ENCODE measurements around the gene CCT8L2. TPM values are rescaled to one million over a fixed set of nuclear protein-coding genes. Genes with fewer than 3 reads are reported as not detected.
"Not testable (repeated sequence)": the region's sequence is repeated elsewhere in the genome, so short reads cannot be mapped to it uniquely, and the experiment has no call there.

Gene CCT8L2, protein sequence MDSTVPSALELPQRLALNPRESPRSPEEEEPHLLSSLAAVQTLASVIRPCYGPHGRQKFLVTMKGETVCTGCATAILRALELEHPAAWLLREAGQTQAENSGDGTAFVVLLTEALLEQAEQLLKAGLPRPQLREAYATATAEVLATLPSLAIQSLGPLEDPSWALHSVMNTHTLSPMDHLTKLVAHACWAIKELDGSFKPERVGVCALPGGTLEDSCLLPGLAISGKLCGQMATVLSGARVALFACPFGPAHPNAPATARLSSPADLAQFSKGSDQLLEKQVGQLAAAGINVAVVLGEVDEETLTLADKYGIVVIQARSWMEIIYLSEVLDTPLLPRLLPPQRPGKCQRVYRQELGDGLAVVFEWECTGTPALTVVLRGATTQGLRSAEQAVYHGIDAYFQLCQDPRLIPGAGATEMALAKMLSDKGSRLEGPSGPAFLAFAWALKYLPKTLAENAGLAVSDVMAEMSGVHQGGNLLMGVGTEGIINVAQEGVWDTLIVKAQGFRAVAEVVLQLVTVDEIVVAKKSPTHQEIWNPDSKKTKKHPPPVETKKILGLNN
- total RNA-seq, result not detected in 2 replicates

DNA sequence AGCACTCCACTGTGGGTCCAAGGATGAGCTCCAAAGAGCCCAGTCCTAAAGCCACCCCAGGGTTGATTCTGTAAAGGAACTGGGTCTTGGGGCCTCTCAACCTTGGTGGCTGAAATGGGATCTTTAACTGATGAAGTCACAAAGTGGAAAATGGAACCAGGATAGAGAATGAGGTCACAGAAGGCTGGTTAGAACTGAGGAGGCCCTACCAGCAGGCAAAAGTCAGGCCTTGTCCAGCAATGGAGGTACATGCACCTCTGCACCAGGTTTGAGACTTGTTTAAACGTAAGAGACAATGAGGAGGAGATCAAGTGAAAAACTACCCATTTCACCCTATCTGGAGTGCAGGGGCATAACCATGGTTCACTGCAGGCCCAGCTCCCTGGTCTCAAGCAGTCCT, at the start of gene CCT8L2:
Gene CCT8L2 (minus strand): TSS at position 101 of the 400 bp plus-strand sequence. CDS start 260 bp downstream, outside the sequence.
- not testable (repeated sequence) for DNase-seq (ENCODE audit: low read depth in 2 of 2)

DNA sequence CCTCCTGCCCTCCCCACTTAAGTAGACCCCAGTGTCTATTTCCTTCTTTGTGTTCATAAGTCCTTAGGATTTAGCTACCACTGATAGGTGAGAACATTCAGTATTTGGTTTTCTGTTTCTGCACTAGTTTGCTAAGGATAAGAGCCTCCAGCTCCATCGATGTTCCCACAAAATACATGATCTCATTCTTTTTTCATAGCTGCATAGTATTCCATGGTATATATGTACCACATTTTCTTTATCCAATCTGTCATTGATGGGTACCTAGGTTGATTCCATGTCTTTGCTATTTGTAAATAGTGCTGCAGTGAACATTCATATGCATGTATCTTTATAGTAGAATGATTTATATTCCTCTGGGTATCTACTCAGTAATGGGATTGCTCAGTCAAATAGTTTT, 42.8 kb upstream of the CCT8L2 start:
- DNase-seq (ENCODE audit: low read depth in 2 of 2), result not testable (repeated sequence)

DNA sequence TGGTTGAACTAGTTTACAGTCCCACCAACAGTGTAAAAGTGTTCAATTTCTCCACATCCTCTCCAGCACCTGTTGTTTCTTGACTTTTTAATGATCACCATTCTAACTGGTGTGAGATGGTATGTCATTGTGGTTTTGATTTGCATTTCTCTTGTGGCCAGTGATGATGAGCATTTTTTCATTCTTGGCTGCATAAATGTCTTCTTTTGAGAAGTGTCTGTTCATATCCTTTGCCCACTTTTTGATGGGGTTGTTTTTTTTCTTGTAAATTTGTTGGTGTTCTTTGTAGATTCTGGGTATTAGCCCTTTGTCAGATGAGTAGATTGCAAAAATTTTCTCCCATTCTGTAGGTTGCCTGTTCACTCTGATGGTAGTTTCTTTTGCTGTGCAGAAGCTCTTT, 41.5 kb upstream of the CCT8L2 start:
- not testable (repeated sequence) for DNase-seq (ENCODE audit: low read depth in 2 of 2)

DNA sequence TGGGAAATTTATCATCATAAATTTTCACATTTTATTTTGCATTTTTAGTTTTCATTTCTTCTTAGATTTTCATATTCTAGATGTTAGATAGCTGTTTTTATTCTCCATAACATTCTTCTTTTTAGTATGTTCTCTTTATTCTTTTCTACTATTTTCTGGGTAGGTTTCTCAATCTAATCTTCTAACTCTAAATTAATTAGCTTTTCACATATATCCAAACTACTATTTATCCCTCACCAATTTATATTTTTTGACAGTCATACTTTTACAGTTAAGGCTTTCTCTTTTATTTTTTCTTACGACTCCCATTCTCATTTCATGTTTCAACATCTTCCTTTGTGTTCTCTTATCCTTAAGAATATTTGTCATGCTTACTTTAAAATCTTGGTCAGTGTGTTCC, 35.9 kb upstream of the CCT8L2 start:
- DNase-seq (ENCODE audit: low read depth in 2 of 2), result not testable (repeated sequence)

DNA sequence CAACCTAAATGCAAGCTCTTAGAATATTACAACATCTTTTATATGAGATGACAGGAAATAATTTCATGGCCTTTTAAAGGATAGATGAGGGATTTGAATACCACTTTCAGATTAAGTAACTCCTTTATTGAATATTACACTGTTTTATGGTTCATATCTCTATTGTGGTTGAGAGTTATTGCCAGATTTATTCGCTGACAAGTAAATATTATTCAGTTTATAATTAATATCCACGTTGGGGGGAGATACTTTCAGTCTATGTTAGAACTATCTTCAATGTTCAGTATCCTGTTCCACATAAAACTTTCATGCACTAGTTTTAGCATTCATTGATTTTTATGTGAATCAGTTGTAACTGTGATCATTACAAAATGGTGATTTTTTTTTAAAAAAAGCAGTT, 32.4 kb upstream of the CCT8L2 start:
- not testable (repeated sequence) for DNase-seq (ENCODE audit: low read depth in 2 of 2)

DNA sequence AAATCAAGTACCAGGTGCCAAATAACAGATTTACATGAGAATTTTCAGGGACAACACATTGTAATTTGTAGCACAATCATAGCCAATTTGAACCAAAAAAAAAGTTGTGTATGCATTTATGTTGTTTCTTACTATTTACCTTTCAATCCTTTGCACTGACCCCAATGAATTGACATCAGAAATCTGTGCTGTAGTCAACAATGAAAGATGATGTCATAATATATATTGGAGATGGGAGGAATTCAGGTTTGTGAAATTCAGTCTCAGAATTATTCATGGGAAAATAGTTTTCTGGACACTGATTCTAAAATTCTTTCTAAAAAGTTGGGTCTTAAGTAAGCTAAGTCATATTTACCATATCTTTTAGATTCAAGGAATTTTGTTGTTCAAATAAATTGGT, 31.0 kb upstream of the CCT8L2 start:
- not testable (repeated sequence) for DNase-seq (ENCODE audit: low read depth in 2 of 2)

DNA sequence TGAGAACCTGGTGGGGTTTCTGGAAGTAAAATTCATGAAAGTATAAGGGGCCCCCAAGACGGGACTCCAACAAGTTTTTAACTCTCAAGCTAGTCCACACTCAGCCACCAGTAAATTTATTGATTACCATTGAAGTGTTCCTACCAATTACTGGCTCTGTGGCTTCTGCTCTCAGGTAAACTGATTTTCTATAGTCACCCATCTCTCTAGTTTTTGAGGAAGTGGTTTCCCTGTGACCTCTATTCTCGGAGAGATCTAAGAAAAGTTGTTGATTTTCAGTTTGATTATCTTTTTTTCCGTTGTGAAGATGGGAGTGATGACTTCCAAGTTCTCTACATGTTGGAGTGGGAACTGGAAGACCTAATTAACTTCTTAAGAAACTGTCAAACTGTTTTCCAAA, 24.9 kb upstream of the CCT8L2 start:
- DNase-seq (ENCODE audit: low read depth in 2 of 2), result not testable (repeated sequence)

DNA sequence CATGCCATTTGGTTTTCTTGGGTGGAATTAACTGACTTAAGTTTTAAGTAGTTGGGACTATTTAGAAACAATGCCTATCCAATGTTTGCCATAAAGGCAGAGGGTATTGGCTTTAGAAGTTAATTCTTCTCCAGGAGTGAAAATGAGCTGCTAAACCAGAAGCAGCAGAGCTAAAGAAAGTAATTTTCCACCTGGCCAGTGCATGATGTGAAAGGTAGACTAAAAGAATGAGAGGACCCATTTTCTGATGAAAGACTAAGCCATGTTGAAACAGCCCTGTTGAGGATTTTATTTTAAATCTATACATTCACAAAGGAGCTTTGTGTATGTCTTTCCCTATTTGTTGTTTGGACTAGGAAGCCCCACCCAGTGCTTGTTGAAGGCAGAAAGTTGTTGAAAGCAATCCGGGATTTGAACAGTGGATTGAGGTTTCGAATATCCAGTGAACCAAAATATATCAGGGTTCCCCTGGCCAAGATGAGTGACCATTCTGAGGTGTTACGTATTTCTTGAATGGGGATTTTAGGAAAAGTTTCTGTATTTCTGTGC, 23.9 kb upstream of the CCT8L2 start:
- not testable (repeated sequence) for DNase-seq (ENCODE audit: low read depth in 2 of 2)

DNA sequence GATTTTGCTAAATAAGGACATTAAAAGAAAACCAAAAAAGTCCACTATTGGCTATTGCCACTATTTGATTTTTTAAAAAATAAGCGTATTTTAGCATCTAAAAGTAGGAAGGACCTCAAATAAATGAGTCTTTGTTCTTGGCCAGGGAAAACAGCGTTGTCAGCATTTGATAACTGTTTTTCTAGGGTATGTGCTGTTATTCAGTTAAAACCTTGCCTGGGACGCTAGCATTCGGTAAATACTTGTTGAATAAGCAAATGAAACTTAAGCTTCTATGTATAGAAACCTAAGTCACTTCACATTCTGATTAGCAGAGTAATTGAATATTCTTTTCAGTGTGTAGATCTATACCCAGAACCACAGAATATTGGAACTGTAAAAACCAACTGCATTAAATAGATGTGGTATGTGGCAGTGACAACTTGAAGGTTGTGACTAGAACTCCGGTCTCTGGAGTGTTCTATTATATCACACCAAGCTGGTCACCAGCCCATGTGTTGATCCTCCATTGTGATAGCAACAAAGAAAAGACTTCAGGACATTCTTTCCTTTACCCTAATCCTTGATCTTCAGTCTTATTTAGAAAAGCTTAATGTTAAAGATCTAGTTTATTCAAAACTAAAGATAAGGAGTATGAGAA, 23.1 kb upstream of the CCT8L2 start:
- not testable (repeated sequence) for DNase-seq (ENCODE audit: low read depth in 2 of 2)

DNA sequence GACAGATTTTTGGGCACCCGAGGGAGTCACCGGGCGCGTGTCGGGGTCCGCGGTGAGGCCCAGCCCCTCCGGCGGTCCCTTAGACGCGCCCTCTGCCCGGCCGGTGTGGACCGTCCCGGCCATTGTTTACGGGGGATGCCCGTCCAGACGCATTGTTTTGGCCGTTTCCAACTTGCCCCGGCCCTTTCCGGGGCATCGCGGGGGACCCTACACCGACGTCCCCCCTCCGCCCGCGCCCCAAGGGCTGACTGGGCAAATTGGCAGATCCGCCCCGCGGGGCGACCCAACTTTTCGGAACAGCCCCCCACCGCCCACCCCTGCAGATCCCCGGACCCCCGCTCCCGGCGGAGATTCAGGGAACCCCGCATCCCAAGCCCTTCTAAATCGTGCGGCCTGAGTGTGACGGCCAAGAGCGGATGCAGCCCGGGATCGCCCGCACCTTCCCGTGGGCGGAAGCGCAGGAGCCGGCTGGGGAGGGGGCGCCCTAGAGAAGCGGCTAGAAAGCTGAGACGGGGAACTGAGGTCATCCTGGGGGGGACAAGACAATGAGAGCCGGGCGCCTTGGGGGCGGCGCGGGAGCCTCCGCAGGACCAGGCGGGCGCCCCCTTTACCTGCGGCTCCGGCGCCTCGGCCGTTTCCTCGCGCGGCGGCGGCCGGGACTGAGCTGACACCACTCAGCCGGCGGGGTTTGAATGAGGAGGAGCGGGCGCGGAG, 17.1 kb upstream of the CCT8L2 start:
- no peak for DNase-seq (ENCODE audit: low read depth in 2 of 2)

DNA sequence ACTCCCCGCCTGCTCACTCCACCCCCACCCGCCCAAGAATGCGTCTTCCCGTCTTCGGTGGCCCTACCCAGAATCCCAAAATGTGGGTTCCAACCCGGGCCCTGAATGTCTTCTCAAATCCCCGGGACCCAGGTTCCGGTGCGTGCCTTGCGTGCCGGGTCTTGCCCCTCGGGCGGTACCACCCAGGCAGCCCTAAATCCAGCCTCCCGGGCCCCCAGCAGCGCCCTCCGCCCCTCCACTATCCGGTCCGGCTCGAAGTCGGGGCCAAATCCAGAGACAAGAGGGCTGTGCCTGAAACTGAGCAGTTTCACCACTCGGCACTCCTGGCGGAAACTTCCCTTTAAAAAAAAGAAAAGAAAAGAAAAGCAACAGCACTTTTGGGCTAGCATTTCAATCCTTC, 16.3 kb upstream of the CCT8L2 start:
- no peak for DNase-seq (ENCODE audit: low read depth in 2 of 2)

DNA sequence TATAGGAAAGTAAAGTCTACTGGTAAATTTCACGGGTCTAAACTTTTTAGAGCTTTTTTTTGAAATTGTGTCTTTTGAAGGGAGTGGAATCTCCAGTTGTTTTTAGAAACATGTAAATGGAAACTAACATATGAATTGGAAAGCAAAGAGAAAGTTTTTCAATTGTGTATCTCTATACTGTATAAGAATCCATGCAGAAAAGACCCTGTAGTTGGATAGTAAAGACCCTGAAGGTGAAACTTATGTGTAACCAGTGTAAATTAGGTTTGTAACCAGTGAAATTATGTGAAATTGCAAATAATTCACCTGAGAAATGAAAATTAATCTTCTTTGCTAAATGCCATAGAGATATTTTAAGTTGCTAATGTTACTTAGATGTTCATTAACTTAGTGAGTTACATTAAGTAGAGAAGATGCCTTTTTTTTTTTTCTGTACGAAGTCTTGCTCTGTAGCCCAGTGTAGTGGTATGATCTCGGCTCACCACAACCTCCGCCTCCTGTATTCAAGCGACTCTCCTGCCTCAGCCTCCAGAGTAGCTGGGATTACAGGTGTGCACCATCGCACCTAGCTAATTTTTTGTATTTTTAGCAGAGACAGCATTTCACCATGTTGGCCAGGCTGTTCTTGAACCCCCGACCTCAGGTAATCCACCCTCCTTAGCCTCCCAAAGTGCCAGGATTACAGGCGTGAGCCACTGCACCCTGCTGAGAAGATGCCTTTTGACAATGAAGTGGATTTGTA, 11.8 kb upstream of the CCT8L2 start:
- DNase-seq (ENCODE audit: low read depth in 2 of 2), result not testable (repeated sequence)

DNA sequence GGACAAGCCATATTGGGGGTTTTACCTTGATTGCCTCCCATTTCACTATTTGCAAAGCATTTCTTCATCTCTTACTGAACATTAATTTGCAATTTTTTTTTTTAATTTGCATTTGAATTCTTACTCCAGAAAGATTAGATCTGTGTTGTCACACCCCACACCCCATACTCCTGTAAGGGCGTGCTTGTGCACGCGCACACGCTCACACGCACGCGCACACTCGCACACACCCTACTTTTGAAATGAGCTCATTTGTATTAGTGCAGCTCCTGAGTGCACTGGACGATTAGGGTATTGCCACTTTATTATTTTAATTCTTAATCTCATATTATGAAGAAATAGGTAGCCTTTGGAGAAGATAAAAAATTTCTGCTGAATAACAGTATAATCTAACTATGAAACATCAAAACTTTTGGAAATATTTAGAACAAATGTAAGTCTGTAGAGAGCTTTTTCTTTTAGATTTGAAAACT, 11.2 kb upstream of the CCT8L2 start:
- not testable (repeated sequence) for DNase-seq (ENCODE audit: low read depth in 2 of 2)

DNA sequence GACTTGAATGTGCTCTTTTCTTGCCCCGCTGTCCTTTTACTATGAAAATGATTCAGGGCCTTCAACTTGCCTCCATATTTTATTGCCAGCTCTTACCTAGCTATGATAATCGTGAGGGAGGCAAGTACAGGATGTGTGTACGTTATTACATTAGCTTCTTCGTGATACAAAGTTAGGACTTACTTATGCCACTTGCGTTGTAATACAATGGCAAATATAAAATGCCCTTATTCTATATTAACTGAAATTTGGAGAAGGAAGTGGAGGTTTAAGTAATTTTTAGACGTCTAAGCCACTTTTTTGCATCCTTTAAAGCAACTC, 10.8 kb upstream of the CCT8L2 start:
- DNase-seq (ENCODE audit: low read depth in 2 of 2), result no peak

DNA sequence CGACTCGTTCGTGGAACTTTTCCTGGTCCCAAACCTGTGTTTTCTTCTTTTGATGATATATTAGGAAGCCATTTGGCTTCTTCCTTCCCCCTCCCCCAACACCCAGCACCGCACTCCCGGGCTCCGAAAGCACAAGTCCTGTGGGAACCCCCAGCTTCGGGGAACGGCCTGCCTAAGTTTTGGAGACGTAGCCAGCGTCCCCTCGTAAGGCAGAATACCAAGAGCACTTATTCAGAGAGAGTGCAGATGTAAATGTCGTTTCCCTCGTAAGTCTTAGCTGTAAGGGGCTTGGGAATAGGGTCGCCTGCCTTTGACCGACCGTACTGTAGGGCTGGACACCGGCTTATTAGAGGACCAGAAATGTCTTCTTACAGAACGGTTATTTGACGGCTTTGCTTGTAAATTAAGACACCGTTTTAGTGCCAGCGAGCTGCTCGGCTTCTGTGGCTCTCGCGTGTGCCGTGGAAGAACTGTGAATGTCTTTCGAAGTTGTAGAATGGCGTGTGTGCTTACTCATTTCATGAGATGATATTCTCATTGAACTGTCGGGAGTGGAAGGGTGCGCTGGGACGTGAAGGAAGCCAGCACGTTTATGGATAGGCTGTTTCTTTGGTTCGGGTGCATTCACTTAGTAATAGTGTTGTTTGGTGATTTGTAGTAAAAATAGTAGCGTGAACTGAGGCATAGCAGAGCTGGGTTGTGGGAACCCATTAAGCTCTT, 10.3 kb upstream of the CCT8L2 start:
- DNase-seq (ENCODE audit: low read depth in 2 of 2), result not testable (repeated sequence)

DNA sequence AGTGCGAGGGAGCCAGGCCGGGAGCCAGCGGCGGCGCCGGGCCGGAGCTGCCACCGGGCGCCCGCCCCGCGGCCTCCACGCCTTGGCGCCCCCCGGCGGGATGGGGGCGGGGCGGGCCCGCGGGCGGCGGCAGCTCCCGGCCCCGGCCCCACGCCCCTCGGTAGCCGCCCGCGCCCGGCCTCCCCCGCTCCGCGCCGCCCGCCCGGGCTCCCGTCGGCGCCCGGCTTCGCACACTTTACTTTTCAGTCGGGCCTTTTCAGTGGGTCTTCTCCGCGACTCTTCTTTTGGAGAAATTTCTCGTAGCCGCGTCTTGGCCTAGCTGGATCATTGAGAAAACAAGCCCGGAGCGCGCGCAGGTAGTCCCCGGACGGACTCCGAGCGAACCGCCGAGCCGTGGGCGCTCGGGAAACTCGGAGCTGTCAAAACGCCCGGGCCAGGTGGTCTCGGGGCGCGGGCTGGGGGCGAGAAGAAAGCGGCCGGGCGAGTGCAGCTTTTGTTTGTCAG, 9.7 kb upstream of the CCT8L2 start:
- not testable (repeated sequence) for DNase-seq (ENCODE audit: low read depth in 2 of 2)

DNA sequence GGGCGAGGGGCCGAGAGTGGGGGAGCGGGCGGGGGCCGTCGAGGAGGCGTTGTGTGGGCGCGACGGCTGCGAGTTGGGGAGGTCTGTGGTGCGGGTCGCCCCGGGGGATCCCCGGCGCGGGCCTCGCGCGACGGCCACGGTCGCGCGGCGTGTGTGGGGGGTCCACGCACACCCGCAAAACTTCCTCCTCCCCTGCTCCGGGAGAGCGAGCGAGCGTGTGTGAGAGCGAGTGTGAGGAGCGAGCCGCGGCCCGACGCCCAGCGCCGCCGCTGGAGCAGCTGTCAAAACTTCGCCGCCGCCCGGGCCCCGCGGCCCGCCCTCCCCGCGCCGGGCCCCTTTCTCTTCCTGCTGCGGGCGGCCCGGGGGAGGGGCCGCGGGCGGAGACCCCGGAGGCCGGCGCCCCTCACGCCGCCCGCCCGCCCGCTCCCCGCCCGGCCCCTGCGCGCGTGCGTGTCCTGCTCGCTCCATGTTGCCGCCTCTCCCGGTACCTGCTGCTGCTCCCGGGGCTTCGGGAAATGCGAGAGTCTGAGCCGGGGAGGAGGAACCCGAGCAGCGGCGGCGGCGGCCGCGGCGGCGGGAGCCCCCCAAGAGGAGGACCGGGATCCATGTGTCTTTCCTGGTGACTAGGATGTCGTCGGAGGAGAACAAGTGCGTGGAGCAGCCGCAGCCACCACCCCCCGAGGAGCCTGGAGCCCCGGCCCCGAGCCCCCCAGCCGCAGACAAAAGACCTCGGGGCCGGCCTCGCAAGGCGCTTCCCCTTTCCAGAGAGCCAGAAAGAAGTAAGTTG, 9.0 kb upstream of the CCT8L2 start:
- no peak for DNase-seq (ENCODE audit: low read depth in 2 of 2)

DNA sequence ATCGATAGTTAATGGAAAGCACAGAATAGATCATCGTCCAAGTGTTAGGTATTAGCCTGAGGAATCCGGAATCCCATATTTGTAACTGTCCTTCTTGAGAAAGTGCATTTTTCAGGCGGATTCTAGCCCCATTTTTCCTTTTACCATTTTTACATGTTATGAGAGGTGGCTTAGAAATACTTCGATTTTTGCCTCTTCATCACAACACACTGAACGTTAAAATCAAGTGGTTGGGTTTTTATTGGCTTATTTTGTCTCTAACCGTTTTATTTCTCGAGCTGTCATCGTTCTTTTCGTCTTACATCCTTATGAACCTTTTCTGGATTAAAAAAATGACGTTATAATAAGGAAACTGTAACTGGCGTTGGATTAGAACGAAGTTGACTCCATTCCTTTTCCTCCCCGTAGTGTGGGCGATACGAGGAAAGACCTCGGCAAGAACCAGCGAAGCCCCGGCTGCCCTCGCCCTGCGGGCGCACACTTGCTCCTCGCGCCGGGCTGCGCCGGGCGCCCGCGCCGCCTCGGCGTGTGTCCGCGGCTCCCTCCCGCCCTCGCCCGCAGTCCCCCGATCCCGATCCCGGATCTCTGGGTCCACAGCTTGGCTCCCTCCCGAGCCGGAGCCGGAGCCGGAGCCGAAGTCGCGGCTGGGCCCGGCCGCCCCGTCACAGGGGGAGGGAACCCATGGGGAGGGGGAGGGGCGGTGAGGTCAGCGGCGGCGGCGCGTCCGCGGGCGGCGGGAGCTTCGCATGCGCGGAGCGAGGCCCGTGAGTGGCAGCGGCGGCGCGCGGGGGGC, 8.2 kb upstream of the CCT8L2 start:
- peak in 1 of 2 donors; percentile 1 for DNase-seq (ENCODE audit: low read depth in 2 of 2)

All from dermis microvascular lymphatic vessel endothelial cell (primary cell).